Myocyte (in vitro differentiated cells): ENCODE data around the gene GMPR2. TPM values are rescaled to one million over a fixed set of nuclear protein-coding genes. Genes with fewer than 3 reads are reported as not detected.

Source experiments
- DNase-seq: peaks from one replicate; pipeline ENCODE4 v3.0.0-alpha.2; 2012; ENCODE audit warnings: low read depth
- polyA plus RNA-seq: library from polyadenylated mRNA; unstranded; fragments of >200 nt; gene quantifications from one replicate; pipeline ENCODE4 v1.2.1, GENCODE V29; 2012; ENCODE audit warnings: missing spikeins
- total RNA-seq: library from RNA; depleted of rRNA; stranded (reverse); fragments of >200 nt; gene quantifications from 2 replicates; pipeline ENCODE4 v1.2.3, GENCODE V29; 2014

Gene GMPR2
- 60.8 and 90.3 TPM in 2 replicates for total RNA-seq
- polyA plus RNA-seq: 83.3 TPM

DNA sequence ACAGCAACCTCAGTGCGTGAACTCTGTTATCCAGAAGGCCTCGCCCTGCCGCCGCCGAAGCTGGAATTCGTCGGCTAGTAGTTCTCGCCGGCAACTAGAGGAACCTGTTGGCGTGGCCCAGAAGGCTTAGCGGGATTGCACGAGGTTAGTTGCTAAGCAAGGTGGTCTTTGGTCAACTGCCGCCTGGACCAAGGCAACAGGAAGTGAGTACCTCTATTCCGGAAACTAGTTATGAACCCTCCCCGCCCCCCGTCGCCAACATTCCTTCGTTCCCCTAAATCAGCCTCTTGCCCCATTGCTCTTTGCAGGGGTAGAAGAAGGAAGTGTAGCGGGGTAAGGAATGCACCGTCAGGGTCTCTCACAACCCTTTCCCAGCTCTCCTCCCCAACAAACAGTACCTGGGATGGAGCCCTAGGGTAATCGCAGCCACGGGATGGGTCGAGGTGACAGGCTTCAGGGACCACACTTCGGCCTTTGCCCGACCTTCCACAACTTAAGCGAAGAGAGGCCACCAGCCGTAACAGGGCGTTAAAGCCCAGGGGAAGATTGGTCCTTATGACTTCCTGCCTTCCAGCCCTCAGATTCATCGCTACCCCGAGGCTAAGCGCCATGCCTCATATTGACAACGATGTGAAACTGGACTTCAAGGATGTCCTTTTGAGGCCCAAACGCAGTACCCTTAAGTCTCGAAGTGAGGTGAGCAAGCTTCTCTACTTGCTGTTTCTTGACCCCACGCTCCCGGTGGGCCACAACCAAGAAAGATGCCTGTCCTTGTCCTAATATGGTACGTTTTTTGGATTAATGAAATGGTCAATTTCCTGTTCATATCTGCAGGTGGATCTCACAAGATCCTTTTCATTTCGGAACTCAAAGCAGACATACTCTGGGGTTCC, at the start of gene GMPR2:
Gene GMPR2 (plus strand): TSS at position 285 of the 893 bp plus-strand sequence. CDS start 325 bp downstream, at position 610.
- no peak for DNase-seq

DNA sequence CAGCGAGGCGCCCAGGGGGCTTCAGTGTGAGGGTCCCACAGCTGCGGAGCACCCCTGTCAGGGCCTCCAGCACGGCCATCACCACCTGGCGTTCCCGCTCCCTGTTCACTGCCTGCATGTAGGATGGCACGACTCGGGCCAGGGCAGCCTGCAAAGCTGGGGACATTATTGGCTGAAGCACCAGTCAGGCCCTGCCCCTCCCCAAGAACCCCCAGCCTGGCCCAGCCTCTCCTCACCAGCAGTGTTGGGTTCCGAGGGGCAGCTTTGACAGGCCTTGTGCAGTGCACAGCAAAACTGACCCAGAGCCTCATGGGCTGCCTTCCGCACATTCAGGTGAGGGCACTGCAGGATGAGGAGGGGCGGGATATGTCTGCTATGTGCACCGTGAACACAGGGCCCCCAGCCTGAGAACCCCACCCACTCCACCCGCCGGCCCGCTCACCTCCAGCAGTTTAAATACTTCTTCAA, 49.7 kb upstream of the GMPR2 start:
- no peak for DNase-seq

DNA sequence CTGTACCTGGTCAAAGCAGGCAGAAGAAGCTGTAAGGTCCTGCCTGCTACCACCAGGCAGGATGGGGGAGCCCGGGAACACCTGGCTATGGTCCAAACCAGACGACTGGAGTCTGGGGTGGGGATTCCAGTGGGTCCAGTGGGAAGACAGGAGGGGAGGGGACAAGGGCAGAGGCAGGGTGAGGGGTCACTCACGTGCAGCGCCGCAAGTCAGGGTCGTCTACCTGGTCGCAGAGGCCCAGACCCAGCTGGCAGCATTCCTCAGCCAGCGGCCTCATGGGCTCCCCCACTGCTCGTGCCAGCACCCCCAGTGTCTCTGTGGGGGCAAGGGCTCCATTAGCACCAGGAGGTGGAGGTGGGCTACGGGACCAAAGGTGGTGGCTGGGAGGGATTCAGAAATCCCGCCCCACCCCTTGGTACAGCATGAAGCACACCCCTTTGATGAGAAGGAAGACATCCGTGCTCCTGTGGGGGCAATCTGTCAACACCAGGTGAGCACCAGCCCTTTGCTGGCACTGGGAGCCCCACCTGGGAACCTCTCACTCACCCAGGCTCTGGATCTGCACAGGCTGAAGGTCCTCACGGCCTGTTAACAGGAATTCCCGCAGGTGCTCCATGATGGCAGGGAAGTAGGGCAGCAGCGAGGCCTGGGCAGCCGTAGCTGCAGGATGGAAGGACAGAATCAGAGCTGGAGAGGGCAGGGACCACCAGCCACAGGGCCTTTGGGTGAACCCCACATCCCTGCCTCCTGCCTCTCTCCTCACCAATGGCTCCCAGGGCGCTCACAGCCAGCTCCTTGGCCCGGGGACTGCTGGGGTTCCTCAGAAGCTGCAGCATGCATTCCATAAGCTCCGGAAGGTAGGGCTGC, 48.4 kb upstream of the GMPR2 start:
- DNase-seq: no peak

DNA sequence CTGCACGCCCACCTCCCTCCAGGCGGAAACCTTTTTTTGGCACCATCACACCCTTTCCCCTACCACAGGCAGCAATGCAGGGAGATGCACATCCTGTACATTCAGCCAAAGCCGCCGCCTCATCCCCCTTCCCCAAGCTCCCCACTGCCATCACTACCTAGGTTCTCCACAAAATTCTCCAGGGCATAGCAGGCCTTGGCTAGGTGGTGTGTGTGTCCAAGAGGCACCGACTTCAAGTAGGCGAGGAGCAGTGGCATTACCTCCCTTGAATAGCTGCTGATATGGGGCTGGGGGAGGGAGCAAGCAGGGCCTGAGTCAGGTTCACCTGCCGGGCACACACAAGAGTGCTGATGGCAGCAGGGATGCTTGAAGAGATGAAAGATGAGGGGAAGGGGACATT, 47.7 kb upstream of the GMPR2 start:
- no peak for DNase-seq

DNA sequence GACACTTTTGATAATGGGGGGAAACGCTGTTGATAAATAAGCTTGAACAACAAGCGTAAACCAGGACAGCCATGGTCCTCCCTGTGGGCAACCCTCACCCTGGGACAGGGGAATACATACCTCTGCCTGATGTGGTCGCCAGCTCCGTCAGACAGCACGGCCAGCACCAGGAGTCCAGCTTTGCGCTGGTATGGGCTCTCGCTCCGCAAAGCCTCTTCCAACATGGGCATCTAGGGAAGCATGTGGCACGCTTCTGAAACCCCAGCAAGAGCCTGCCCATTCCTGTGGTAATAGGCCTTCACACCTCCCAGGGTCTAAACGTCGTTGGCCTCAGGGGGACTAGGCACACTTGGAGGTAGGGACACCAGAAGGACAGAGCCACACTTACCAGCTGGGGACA, 47.0 kb upstream of the GMPR2 start:
- no peak for DNase-seq

DNA sequence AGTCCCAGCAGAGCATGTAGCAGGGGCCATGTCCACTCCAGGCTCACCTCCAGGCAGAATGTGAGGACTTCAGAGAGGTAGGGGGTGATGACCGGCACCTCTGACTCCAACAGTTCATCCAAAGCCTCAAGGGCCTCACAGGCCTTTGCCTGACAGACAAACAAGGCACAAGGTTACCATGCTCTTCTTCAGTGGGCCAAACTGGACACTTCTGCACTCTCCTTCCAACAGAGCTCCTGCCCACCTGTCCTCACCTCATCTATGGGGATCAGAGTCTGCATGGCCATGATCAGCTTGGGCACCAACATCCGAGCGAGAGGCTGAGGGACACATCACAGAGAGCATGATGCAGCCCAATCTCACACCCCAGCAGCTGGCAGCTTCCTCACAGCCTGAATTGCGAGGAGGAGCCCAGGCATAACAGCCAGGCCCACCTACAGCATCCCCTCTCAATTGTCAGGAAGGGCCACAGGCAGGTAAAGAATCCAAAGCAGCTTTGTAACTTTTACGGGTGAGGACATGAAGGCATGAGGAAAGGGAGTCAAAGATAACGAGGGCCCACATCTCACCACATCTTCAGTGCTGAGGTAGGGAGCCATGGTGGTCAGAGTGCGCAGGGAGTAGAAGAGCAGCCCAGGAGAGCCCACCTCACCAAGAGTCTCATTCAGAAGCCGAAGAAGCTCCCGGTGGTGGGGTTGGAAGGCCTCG, 45.7 kb upstream of the GMPR2 start:
- no peak for DNase-seq

DNA sequence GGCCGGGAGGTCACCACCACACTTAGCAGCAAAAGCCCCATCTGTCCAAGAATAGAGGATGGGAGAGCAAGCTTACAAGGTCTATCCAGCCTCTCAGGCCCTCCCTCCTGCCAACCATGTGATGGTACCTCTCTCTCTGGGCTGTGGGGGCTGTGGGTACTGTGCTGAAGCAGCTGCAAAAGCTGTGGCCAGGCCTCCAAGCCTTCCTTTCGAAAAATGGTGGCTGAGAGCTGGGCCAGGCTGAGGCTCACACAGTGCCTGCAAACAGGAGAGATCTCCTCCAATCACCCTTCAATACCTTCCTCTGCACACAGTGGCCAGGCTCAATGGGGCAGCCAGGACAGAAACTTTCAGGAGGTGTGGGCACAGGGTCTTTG, 45.2 kb upstream of the GMPR2 start:
- peak; percentile 75 for DNase-seq

DNA sequence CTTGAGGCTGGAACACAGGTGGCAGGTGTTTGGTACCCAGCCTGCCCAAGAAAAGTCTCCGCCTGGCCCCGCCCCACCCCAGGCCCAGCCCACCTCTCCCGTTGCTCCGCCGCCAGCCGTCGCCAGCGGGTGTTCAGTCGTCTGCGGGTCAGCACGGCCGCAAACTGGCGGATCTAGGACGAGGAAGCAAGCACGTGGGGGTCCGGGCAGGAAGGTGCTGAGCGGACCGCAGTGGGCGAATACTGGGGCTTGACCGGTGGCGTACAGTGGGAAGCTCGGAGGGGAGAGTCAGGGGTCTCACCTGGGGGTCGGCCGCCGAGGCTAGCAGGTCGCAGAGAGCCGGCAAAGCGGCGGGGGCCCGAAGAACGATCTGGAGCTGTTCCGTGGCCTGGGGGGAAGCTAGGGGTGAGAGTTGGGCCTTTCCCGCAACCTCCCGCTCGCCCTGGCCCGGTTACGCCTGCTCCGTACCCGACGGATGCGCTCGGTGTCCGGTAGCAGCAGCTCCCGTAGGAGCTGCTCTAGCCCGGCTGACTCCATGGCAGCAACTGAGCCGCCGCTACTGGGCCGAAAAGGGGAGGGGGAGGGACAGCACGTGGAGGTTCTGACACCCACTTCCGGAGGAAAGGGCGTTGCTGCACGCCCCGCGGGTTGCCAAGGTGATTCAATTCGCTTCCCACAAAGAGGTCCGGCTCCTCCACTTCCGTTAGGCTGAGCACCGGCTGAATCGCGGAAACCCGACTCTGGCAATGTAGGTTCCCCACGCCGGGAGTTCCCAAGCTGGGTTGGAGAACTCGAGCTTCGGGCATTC, 44.3 kb upstream of the GMPR2 start, which contains the start of gene IPO4:
Gene IPO4 (minus strand): TSS at position 566 of the 808 bp plus-strand sequence. CDS start 29 bp downstream, at position 537.
- peak; percentile 98 for DNase-seq

DNA sequence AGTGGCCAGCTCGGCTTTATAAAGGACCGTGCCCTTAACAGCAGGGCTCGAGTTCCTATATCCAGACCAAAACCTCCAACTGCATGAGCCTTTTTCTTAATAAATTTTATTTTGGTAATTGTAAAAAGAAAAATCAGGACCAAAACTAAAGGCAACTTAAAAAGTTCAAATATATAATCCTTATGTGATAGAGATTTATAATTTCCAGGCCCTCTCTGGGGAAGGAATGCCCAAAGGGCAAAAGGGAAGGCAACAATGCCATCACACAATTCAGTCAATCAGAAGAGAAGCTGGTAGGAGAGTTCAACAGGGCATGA, 43.7 kb upstream of the GMPR2 start:
- no peak for DNase-seq

DNA sequence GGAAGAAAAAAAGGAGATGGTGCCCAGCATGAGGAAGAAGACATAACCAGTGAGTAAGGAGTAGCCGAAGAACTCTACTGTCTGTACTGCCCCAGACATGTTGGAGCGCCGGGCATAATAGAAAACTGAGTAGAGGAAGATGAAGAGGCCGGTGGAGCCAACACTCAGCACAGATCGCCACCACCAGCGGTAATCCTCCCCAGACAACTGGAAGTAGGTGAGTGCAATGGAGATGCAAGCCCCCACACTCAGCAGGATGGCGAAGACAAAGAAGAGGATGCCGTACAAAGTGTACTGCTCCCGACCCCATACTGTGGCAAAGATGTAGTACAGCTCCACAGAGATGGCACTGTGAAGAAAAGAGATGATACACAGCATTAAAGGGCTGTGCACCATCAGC, 43.3 kb upstream of the GMPR2 start:
- no peak for DNase-seq

DNA sequence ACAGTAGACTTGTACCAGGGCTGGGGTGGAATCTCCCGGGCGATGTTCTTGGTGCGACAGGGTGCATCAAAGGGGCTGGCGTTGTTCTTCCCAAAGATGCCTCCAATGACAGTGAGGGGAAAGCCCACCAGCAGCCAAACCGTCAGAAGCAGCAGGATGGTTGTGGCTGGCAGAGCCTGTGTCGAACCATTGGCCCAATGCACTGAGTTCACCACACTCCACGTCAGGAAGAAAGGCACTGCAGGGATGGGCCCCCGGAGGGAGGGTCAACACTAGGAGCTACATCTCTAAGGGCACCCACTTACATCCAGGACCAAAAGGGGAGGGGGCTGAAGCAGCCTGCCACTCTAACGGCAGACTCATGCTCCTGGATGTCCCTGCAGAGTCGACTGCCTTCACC, 42.3 kb upstream of the GMPR2 start:
- no peak for DNase-seq

DNA sequence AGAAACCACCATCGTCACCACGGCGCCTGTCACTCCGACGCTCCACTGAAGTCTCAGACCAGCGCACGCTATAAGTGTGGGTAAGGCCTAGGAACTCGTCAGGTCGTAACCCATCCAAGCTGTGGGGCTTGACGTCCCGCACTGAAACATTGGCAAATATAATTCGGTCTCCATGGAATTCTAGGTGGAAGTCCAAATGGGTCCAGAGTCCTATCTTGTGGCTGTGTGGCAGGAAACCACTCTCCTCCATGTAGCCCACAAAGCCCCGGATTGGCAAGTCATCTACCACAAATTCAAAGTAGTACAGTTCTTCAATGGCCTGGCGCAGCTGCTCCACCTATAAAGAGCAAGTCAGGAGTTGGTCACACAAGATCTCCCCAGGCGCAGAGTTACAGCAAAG, 39.8 kb upstream of the GMPR2 start:
- DNase-seq: peak; percentile 32

DNA sequence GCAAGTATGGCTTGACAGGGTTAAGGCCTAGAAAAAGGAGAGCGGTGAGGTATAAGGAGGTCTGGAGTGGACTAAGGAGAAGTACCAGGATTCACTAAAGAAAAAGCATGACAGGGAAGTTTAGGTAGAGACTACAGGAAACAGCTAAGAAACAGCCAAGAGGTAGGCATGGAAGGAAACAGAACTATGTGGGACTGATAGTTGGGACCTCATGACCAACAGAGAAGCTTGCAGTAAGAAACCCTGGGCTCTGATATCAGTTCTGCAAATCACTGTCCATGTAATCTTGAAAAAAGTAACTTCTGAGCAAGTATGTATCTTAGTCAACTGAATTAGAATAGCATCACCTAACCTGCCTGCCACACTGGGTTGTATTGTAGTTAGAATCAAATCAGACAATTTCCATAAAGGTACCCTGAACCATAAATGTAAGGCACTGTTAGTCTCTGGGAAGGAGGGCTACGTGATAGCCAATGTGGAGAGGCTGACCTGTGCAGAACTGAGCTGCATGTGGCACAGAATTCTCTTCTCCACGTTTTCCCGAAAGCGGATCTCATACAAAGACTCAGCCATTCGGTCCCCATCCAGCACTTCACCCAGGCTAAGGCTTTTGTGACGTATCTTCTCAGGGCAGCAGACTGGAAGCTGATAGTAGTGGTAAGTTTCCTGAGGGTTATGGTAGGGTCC, 38.4 kb upstream of the GMPR2 start:
- no peak for DNase-seq

DNA sequence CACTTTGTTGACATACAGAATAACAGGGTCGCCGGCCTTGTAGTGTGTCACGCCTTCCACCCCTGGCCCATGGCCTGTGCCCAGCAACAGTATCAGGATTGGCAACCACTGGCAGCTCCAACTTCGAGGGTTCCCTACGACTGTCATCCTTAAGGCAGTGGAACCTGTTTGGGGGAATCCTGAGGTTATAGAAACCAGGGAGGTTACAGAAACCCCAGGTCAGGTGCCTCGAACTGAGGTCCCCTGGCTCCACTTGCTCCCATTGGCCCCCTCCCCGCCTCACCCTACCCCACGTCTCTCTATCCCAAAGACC, 37.9 kb upstream of the GMPR2 start:
- DNase-seq: no peak

DNA sequence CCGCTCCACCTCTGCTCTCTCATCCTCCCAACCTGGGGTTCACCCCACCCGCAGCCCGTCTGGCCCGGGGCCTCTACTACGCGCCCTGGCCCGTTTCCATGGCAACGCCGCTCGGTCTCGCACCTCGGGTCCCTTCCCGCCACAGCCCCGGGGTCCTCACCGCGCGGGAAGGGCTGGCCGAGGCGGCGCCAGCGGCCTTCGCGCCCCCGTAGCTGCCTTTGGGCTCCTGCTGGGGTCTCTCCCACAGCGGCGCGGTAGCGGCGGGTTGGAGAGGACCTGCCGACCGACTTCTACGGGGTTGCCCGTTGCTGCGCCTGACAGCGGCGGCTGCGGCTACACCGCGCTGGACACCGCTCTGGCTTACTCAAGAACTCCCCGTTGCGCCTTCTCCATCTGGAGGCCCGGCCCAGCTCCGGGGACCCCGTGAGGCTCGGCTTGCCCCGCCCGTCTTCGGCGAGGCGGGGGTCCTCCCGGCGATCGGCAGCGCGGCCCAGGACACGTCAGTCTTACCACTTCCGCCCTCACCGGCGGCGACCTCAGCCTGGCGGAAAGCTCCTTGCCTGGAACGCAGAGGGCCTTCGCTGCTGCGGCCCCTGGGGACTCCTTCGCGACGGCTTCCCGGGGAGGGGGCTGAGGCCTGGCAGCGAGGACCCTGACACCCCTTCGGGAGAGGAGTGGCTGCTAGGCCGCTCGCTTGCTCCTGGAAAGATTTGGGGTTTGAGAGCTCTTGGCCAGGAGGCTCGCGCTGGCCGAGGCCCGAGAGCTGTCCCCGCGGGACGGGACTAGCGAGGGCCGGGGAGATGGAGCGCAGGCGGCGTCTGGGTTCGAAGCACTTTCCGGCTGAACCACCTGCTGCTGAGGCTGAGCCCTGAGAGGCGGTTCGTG, 37.3 kb upstream of the GMPR2 start, which contains the start of gene TM9SF1:
Gene TM9SF1 (minus strand): TSS at position 256 of the 885 bp plus-strand sequence. CDS start 422 bp downstream, outside the sequence.
- peak; percentile 90 for DNase-seq

DNA sequence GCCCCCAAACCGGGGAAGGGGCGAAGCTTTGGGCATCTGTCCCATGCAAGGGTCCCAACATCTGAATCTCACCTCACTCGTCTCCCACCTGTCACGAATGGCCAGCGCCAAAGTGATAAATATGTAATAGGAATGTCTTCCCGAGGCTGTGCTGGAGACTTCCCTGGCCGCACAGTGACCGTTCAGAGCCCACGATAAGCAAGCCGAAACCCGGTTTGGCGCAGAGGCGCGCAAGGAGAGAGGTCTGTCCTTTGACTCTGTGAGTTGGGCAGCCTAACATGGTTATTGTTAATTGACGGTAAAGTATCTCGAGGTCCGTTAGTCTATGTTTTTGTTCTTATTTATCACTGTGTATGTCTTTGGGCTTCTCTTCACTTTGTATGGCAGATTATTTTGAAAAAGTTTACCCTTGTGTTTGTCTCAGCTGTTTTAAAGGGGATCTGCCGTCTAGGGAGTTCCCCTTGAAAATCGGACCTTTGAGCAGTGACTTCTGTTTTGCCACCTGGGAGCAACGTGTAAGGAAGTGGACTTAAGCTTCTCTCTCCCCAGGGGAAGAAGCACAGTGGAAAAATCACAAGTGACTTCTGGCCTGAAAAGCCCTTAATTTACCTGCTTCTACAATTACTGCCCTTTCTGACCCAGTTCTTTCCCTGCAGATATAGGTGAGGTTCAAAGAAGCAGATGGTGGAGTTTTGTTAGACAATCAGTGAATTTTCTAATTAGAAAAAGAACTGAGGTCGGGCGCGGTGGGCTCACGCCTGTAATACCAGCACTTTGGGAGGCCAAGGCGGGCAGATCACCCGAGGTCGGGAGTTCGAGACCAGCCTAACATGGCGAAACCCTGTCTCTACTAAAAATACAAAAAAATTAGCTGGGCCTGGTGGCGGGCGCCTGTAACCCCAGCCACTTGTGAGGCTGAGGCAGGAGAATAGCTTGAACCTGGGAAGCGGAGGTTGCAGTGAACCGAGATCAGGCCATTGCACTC, 36.4 kb upstream of the GMPR2 start:
- peak; percentile 40 for DNase-seq

DNA sequence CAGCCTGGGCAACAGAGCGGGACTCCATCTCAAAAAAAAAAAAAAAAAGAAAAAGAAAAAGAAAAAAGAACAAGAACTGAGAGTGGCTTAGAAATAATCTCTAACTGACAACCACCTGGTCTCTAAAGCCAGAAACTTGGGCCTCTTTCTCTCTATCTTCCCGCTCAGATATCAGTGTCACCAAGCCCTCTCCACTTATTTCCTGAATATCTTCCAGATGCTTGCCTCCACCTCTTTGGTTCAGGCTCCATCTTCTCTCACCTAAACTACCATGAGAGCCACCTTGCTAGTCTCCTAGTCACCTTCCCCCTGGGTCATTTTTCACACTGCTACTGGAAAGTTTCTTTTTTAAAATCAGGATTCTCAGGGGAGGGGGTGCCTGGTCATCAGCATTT, 35.7 kb upstream of the GMPR2 start:
- no peak for DNase-seq
